GM19043 (cell line): ENCODE measurements around the gene DBNDD1.

Source experiments
- ATAC-seq: cut with Tn5 transposase; IDR thresholded peaks from one replicate; pipeline ENCODE4 v1.9.1; 2021; ENCODE audit warnings: low read depth; ENCODE audit not compliant: unreplicated experiment

The DBNDD1 gene

GRCh38 chr16:89965447-89966225, 53.6 kb downstream of the DBNDD1 start:
- ATAC-seq: no peak

GRCh38 chr16:89964201-89964600, 55.1 kb downstream of the DBNDD1 start:
- no peak for ATAC-seq

- no peak for ATAC-seq
Measured at GRCh38 chr16:89962754-89963498, 56.3 kb downstream of the DBNDD1 start.

GRCh38 chr16:89961920-89962319, 57.3 kb downstream of the DBNDD1 start:
- no peak for ATAC-seq

GRCh38 chr16:89960966-89961365, 58.3 kb downstream of the DBNDD1 start:
- no peak for ATAC-seq

GRCh38 chr16:89958596-89958995, 60.7 kb downstream of the DBNDD1 start:
- no peak for ATAC-seq

- no peak for ATAC-seq
Measured at GRCh38 chr16:89958068-89958467, 61.2 kb downstream of the DBNDD1 start.

GRCh38 chr16:89957216-89957785, 62.0 kb downstream of the DBNDD1 start:
- ATAC-seq: no peak

- ATAC-seq: no peak
Measured at GRCh38 chr16:89956505-89957215, 62.6 kb downstream of the DBNDD1 start.

GRCh38 chr16:89955001-89955685, 64.1 kb downstream of the DBNDD1 start:
- no peak for ATAC-seq
